Measurements from ENCODE around the gene TMEM190. TPM values are rescaled to one million over a fixed set of nuclear protein-coding genes. Genes with fewer than 3 reads are reported as not detected.

TMEM190 gene
- total RNA-seq, 4 donors from 2014 or later = not detected

GRCh38 chr19:55387736-55388497 is 11.3 kb downstream of the TMEM190 start:
- Histone ChIP-seq H3K4me1 (peaks cover 33 to 48% of the 10 kb centered on the region in 2 donors), H3K9me3 (no peaks in the 10 kb centered on the region), H3K36me3 (peaks cover 18 to 23% of the 10 kb centered on the region in 2 donors), H3K27ac (no peak overlapping the region), H3K4me3 (replicated peaks in 1 of 3) (no peak overlapping the region), H3K27me3 (no peaks in the 10 kb centered on the region)
- TF ChIP-seq CTCF (IDR thresholded peaks at IDR 0.05) (no peak), POLR2A (IDR thresholded peaks at IDR 0.05) (no peak)
- no peak for DNase-seq
- 82 to 97% methylated on average over 12 to 18 of the region's 24 CpGs for WGBS, 2 donors
- intact Hi-C loops (cut with DNase I) = loop anchor here (10.0 kb wide), 1 partner anchor 267 kb away; the partner anchor contains the start of gene U2AF2

DNA sequence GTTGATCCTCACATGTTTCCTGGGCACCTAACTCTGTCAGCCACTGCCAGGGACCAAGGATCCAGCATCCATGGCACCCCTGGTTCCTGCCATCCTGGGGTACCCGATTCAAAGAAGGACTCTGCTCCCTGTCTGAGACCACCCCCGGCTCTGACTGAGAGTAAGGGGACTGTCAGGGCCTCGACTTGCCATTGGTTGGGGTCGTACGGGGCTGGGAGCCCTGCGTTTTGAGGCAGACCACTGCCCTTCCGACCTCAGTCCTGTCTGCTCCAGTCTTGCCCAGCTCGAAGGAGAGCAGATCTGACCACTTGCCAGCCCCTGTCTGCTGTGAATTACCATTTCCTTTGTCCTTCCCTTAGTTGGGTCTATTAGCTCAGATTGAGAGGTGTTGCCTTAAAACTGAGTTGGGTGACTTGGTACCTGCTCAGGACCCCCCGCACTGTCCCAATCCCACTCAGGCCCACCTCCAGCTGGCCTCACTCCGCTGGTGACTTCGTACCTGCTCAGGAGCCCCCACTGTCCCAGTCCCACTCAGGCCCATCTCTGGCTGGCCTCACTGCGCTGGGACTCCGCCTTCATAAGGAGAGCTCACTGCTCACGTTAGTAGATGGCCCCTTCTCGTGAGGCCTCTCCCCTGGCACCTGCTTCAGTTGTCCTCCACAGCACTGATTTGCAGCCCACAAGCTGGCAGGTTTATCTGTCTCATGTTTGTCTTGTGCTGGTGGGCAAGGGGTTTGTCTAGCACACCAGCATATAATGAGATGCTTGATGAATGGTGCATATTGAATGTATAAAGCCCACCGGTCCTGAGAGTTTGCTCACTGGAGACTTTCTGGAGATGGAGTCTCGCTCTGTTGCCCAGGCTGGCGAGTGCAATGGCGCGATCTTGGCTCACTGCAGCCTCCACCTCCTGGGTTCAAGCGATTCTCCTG is 13.0 kb downstream of the TMEM190 start:
- 85 to 87% methylated on average over 17 to 19 of the region's 21 CpGs for WGBS, 2 donors
- H3K4me3 ChIP-seq (replicated peaks in 1 of 3) = no peak overlapping the region
- no peak for DNase-seq
- TF ChIP-seq CTCF (IDR thresholded peaks at IDR 0.05) = no peak
- TF ChIP-seq POLR2A (IDR thresholded peaks at IDR 0.05) = no peak
- no peaks in the 10 kb centered on the region for H3K27me3 ChIP-seq
- H3K4me1 ChIP-seq = peaks cover 23 to 37% of the 10 kb centered on the region in 2 donors
- no peaks in the 10 kb centered on the region for H3K9me3 ChIP-seq
- H3K36me3 ChIP-seq = peaks cover 18 to 23% of the 10 kb centered on the region in 2 donors
- H3K27ac ChIP-seq = no peak overlapping the region
- intact Hi-C loops (cut with DNase I) = loop anchor here (10.0 kb wide), 1 partner anchor 265 kb away; the partner anchor contains the start of gene U2AF2

- H3K36me3 ChIP-seq = peaks cover 18 to 23% of the 10 kb centered on the region in 2 donors
- H3K27ac ChIP-seq = no peak overlapping the region
- no peak overlapping the region for H3K4me3 ChIP-seq (replicated peaks in 1 of 3)
- intact Hi-C loops (cut with DNase I) = no loop called here
- H3K4me1 ChIP-seq = peaks cover 18 to 32% of the 10 kb centered on the region in 2 donors
- WGBS, 2 donors = 87 to 90% methylated on average over 3 to 7 of the region's 7 CpGs
- TF ChIP-seq CTCF (IDR thresholded peaks at IDR 0.05) = no peak
- TF ChIP-seq POLR2A (IDR thresholded peaks at IDR 0.05) = no peak
- H3K9me3 ChIP-seq = no peaks in the 10 kb centered on the region
- no peaks in the 10 kb centered on the region for H3K27me3 ChIP-seq
- DNase-seq = no peak
Observed at GRCh38 chr19:55390461-55390880, 13.8 kb downstream of the TMEM190 start.

DNA sequence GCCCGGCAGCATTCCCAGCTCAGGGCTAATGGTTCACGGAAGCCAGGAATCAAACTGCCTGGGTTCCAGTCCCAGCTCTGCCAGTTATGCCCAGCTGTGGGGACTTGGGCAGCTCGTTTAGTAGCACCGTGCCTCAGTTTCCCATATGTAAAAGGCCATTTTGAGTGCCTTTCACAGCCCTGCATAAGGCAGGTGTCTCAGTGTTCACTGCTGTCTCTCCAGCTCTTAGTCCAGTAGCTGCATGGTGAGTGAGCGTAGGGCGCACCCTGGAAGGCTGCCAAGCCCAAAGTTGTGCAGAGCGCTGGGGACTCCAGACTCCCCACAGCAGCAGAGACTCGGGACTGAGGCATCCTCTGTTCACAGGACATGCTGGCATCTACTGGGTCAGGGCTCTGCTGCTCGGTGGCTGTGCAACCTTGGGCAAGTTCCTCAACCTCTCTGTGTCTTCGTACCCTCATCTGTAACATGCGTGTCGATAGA is 14.6 kb downstream of the TMEM190 start:
- DNase-seq = no peak
- H3K4me3 ChIP-seq (replicated peaks in 1 of 3) = no peak overlapping the region
- TF ChIP-seq CTCF (IDR thresholded peaks at IDR 0.05) (no peak), POLR2A (IDR thresholded peaks at IDR 0.05) (no peak)
- H3K36me3 ChIP-seq = peaks cover 18 to 23% of the 10 kb centered on the region in 2 donors
- 81 to 92% methylated on average over 7 to 11 of the region's 12 CpGs for WGBS, 2 donors
- intact Hi-C loops (cut with DNase I) = no loop called here
- peaks cover 18 to 32% of the 10 kb centered on the region in 2 donors for H3K4me1 ChIP-seq
- H3K27ac ChIP-seq = no peak overlapping the region
- no peaks in the 10 kb centered on the region for H3K9me3 ChIP-seq
- H3K27me3 ChIP-seq = no peaks in the 10 kb centered on the region
